Measurements from ENCODE around the gene XIST. TPM values are rescaled to one million over a fixed set of nuclear protein-coding genes. Genes with fewer than 3 reads are reported as not detected.
"Not testable (repeated sequence)": the region's sequence is repeated elsewhere in the genome, so short reads cannot be mapped to it uniquely, and the experiment has no call there.

The XIST gene
- total RNA-seq, 1 donor from 2014 or later: 101 TPM

- DNase-seq: no peak
Measured at GRCh38 chrX:73839152-73839551, 13.4 kb downstream of the XIST start.

- DNase-seq: no peak
Measured at GRCh38 chrX:73838123-73838522, 14.4 kb downstream of the XIST start.

- DNase-seq: no peak
Measured at GRCh38 chrX:73836956-73837477, 15.5 kb downstream of the XIST start.

GRCh38 chrX:73834219-73834618 is 18.3 kb downstream of the XIST start:
- no peak for DNase-seq

GRCh38 chrX:73832319-73832718 is 20.2 kb downstream of the XIST start:
- no peak for DNase-seq

- no peak for DNase-seq
Measured at GRCh38 chrX:73831500-73831899, 21.0 kb downstream of the XIST start.

- DNase-seq: no peak
Measured at GRCh38 chrX:73830489-73831414, 21.8 kb downstream of the XIST start.

GRCh38 chrX:73829890-73830466 is 22.5 kb downstream of the XIST start:
- no peak for DNase-seq

GRCh38 chrX:73828080-73828720 is 24.3 kb downstream of the XIST start:
- no peak for DNase-seq

- no peak for DNase-seq
Measured at GRCh38 chrX:73827406-73827805, 25.1 kb downstream of the XIST start.

- DNase-seq: no peak
Measured at GRCh38 chrX:73826996-73827395, 25.5 kb downstream of the XIST start.

- no peak for DNase-seq
Measured at GRCh38 chrX:73825569-73825968, 26.9 kb downstream of the XIST start.

- DNase-seq: no peak
Measured at GRCh38 chrX:73823473-73824004, 29.0 kb downstream of the XIST start.

- no peak for DNase-seq
Measured at GRCh38 chrX:73822775-73823174, 29.7 kb downstream of the XIST start.

GRCh38 chrX:73821921-73822559 is 30.5 kb downstream of the XIST start:
- DNase-seq: no peak

- DNase-seq: not testable (repeated sequence)
Measured at GRCh38 chrX:73819864-73820558, 32.5 kb downstream of the XIST start.

GRCh38 chrX:73818200-73819116 is 34.1 kb downstream of the XIST start:
- no peak for DNase-seq

GRCh38 chrX:73817393-73818199 is 34.9 kb downstream of the XIST start:
- DNase-seq: no peak

GRCh38 chrX:73812256-73812655 is 40.3 kb downstream of the XIST start:
- DNase-seq: no peak

- DNase-seq: not testable (repeated sequence)
Measured at GRCh38 chrX:73804109-73804508, 48.4 kb downstream of the XIST start.

Measured in dermis blood vessel endothelial cell (primary cell).